GM23248 (cell line): ENCODE measurements around the gene OTOGL. TPM values are rescaled to one million over a fixed set of nuclear protein-coding genes. Genes with fewer than 3 reads are reported as not detected.

Experiments
- DNase-seq: peaks from one replicate; pipeline ENCODE4 v3.0.0-alpha.2; 2015
- H2AFZ ChIP-seq: fragments of 200-600 bp; sonication (generic); 2 replicates; pipeline ENCODE4 v1.6.1; 2016; ENCODE audit warnings: antibody characterized with exemption
- H3F3A ChIP-seq: fragments of 200-600 bp; sonication (generic); 2 replicates; pipeline ENCODE4 v1.6.1; 2016; ENCODE audit warnings: mild to moderate bottlenecking, antibody characterized with exemption, mixed run types; ENCODE audit not compliant: insufficient read depth
- H3K27ac ChIP-seq: fragments of 200-600 bp; sonication (generic); 2 replicates; pipeline ENCODE4 v1.5.1; 2016; ENCODE audit warnings: mild to moderate bottlenecking
- H3K27me3 ChIP-seq: fragments of 200-600 bp; sonication (generic); replicated peaks from 2 replicates; pipeline ENCODE4 v1.6.1; 2016; ENCODE audit warnings: mild to moderate bottlenecking; ENCODE audit not compliant: insufficient read depth
- H3K36me3 ChIP-seq: fragments of 200-600 bp; sonication (generic); 2 replicates; pipeline ENCODE4 v1.6.1; 2016; ENCODE audit warnings: low read depth, mild to moderate bottlenecking
- H3K4me1 ChIP-seq: fragments of 200-600 bp; sonication (generic); 2 replicates; pipeline ENCODE4 v1.6.1; 2016; ENCODE audit warnings: mild to moderate bottlenecking; ENCODE audit not compliant: insufficient read depth
- H3K4me2 ChIP-seq: fragments of 200-600 bp; sonication (generic); one replicate; pipeline ENCODE4 v1.6.1; 2016; ENCODE audit warnings: mild to moderate bottlenecking; ENCODE audit not compliant: unreplicated experiment
- H3K4me3 ChIP-seq: fragments of 200-600 bp; sonication (generic); 2 replicates; pipeline ENCODE4 v1.5.1; 2016; ENCODE audit warnings: mild to moderate bottlenecking
- H3K79me2 ChIP-seq: fragments of 200-600 bp; sonication (generic); 2 replicates; pipeline ENCODE4 v1.6.1; 2016; ENCODE audit warnings: mild to moderate bottlenecking; ENCODE audit not compliant: insufficient read depth
- H3K9ac ChIP-seq: fragments of 200-600 bp; sonication (generic); 2 replicates; pipeline ENCODE4 v1.6.1; 2016; ENCODE audit warnings: mild to moderate bottlenecking
- H3K9me2 ChIP-seq: fragments of 200-600 bp; sonication (generic); 2 replicates; pipeline ENCODE4 v1.6.1; 2016; ENCODE audit warnings: mixed run types, mild to moderate bottlenecking, moderate library complexity; ENCODE audit not compliant: insufficient read depth
- H3K9me3 ChIP-seq: fragments of 200-600 bp; sonication (generic); one replicate; pipeline ENCODE4 v1.6.1; 2017; ENCODE audit warnings: low read depth
- H4K20me1 ChIP-seq: fragments of 200-600 bp; sonication (generic); 2 replicates; pipeline ENCODE4 v1.6.0; 2016; ENCODE audit not compliant: insufficient read depth
- EZH2 ChIP-seq: fragments of 200-600 bp; sonication (generic); IDR thresholded peaks from 2 replicates; pipeline ENCODE4 v1.6.1; 2018; ENCODE audit warnings: antibody characterized with exemption, mild to moderate bottlenecking; ENCODE audit not compliant: insufficient read depth, poor library complexity, severe bottlenecking
- EZH2phosphoT487 ChIP-seq: fragments of 200-600 bp; sonication (generic); IDR thresholded peaks from 2 replicates; pipeline ENCODE4 v1.6.1; 2018; ENCODE audit warnings: antibody characterized with exemption, moderate library complexity, mild to moderate bottlenecking, low read depth; ENCODE audit not compliant: insufficient read depth
- WGBS, 2 experiments: methylation state at CpG; one replicate each; pipeline ENCODE4 v1.1.6; 2015 to 2017; ENCODE audit warnings: low lambda C conversion rate in 2 of 2, low coverage in 1 of 2; ENCODE audit errors: missing lambda C conversion rate in 2 of 2; 5-methylcytosine and 5-hydroxymethylcytosine counted together
- in situ Hi-C: fragments of 300-500 bp; cut with MboI; formaldehyde crosslinking; loops from 2 replicates; pipeline ENCODE4 v1.15.0; 2020
- polyA plus RNA-seq: library from polyadenylated mRNA; unstranded; fragments of >200 nt; fragmentation: Nextera tagmentation; extraction: Ambion mirVana; gene quantifications from 2 replicates; pipeline ENCODE4 v1.2.1, GENCODE V29; 2016
- total RNA-seq: library from RNA; depleted of rRNA; stranded (reverse); fragments of >200 nt; shearing (Covaris generic); gene quantifications from 2 replicates; pipeline ENCODE4 v1.2.3, GENCODE V29; 2014

OTOGL gene
- total and polyA plus RNA-seq, 2 experiments from 2014 or later, result under 0.01 to 0.09 TPM

DNA sequence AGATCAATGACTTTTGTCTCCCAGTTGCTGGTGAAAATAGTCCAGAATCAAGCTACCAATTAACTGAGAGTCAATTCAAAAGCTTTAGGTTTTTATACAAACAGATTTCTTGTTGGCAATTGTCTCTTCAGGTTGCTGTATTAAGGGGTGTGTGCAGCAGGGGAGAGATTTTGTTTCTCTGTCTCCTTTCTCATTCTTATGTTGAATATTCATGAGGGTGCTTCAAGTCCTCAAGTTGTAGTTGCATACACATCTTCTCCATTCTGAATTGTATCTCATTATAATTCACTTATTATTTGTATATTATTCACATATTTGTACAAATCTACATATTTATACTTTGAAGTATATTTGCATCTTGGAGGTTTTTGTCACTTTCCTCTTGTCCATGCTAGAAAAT lies 218.0 kb downstream of the OTOGL start:
- H3K27me3 ChIP-seq, result no peaks in the 10 kb centered on the region
- no peak overlapping the region for H3K4me2 ChIP-seq
- H3F3A ChIP-seq, result no peaks in the 10 kb centered on the region
- H2AFZ ChIP-seq, result no peak overlapping the region
- H4K20me1 ChIP-seq, result no peaks in the 10 kb centered on the region
- no peaks in the 10 kb centered on the region for H3K36me3 ChIP-seq
- in situ Hi-C loops, result no loop called here
- H3K9ac ChIP-seq, result no peak overlapping the region
- TF ChIP-seq EZH2 (no peak), EZH2phosphoT487 (no peak)
- H3K9me2 ChIP-seq, result no peaks in the 10 kb centered on the region
- no peak overlapping the region for H3K27ac ChIP-seq
- H3K9me3 ChIP-seq, result no peaks in the 10 kb centered on the region
- no peak overlapping the region for H3K4me3 ChIP-seq
- no peaks in the 10 kb centered on the region for H3K79me2 ChIP-seq
- peaks cover 8% of the 10 kb centered on the region for H3K4me1 ChIP-seq
- no peak for DNase-seq

DNA sequence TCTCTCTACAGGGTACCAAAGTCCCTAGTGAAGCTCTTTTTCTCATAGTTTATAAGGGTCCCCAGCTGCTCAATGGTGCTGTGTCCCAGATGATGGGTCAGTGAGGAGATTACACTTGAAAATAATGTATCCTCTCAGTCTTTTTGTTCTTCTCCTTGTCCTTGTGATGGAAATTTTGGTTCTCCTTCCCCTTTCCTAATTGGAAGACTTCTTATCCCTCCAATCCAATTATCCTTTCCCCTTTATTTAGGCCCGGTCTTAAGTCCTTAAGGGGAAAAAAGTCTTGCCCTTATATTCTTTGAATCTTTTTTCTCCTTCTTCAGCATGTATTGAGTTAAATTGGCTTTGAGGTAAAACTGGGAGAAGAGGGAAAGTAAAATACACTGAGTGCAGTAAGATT lies 218.6 kb downstream of the OTOGL start:
- Histone ChIP-seq H3K9ac (no peak overlapping the region), H4K20me1 (no peaks in the 10 kb centered on the region), H3K27ac (no peak overlapping the region), H3K9me2 (no peaks in the 10 kb centered on the region), H3K79me2 (no peaks in the 10 kb centered on the region), H2AFZ (no peak overlapping the region), H3K9me3 (no peaks in the 10 kb centered on the region), H3K4me1 (peaks cover 8% of the 10 kb centered on the region), H3K4me3 (no peak overlapping the region), H3F3A (no peaks in the 10 kb centered on the region), H3K4me2 (no peak overlapping the region), H3K36me3 (no peaks in the 10 kb centered on the region), H3K27me3 (no peaks in the 10 kb centered on the region)
- DNase-seq, result no peak
- in situ Hi-C loops, result no loop called here
- 0 to 5% methylated on average over 1 of the region's 1 CpG for WGBS, 2 experiments
- TF ChIP-seq EZH2 (no peak), EZH2phosphoT487 (no peak)

DNA sequence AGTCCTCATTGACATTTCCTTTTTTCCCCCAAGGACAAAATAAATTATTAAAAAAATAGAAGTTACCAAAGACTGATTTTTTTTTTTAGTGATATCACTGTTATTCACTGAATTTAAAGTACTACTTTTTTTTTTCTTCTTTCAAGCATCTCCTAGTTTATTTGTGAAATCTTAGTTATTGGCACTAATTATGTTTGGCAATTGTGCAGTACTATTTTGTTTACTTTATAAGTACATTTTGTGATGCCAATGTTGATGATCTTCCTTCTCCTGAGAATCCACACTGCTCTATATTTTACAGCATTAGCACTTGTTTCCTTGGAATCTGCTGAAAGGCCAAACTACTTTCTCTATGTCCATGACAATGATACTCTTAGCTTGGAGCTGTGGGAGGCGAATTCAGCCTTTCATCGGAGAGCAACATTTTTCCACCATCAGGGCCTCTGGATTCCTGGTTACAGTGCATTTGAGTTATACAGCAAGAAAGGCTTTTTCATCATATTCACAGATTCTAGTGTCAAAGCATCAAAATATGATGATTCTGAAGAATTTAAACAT lies 220.9 kb downstream of the OTOGL start:
- TF ChIP-seq EZH2, result no peak
- TF ChIP-seq EZH2phosphoT487, result no peak
- in situ Hi-C loops, result no loop called here
- WGBS, 2 experiments, result 61 to 63% methylated on average over 2 of the region's 2 CpGs

DNA sequence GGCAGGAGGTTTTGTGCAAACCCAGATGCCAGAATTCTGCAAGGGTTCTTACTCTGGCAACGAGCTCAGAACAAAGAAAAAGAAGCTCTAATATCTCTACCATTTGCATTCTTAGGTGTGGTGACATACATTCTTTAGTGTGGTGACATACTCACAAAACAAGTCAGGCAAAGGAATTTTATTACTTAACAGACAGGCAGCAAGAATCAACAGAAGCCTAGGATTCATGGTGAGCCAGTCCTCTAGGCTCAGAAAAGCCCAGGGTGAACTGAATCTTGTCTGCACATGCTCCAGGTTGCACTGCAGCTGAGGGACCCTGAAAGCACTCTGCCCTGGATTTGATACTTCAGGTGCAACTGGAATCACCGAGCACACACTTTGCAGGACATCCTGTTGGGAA lies 222.3 kb downstream of the OTOGL start:
- no peaks in the 10 kb centered on the region for H3K36me3 ChIP-seq
- WGBS, 2 experiments, result 63 to 70% methylated on average over 2 of the region's 2 CpGs
- H3F3A ChIP-seq, result no peaks in the 10 kb centered on the region
- TF ChIP-seq EZH2 (no peak), EZH2phosphoT487 (no peak)
- H3K4me2 ChIP-seq, result no peak overlapping the region
- in situ Hi-C loops, result no loop called here
- H3K79me2 ChIP-seq, result no peaks in the 10 kb centered on the region
- H3K4me3 ChIP-seq, result no peak overlapping the region
- H3K27me3 ChIP-seq, result no peaks in the 10 kb centered on the region
- H3K4me1 ChIP-seq, result peaks cover 8% of the 10 kb centered on the region
- H3K9me3 ChIP-seq, result no peaks in the 10 kb centered on the region
- no peaks in the 10 kb centered on the region for H3K9me2 ChIP-seq
- H4K20me1 ChIP-seq, result no peaks in the 10 kb centered on the region
- peak; percentile 62 for DNase-seq
- H3K9ac ChIP-seq, result no peak overlapping the region
- no peak overlapping the region for H3K27ac ChIP-seq
- H2AFZ ChIP-seq, result no peak overlapping the region

More for the DNA sequence above, 220.9 kb downstream of the OTOGL start:
- H3K4me2 ChIP-seq, result no peak overlapping the region
- H2AFZ ChIP-seq, result no peak overlapping the region
- H3K9ac ChIP-seq, result no peak overlapping the region
- H3K4me1 ChIP-seq, result peaks cover 8% of the 10 kb centered on the region
- H3F3A ChIP-seq, result no peaks in the 10 kb centered on the region
- DNase-seq, result no peak
- H3K27ac ChIP-seq, result no peak overlapping the region
- no peaks in the 10 kb centered on the region for H3K36me3 ChIP-seq
- H3K27me3 ChIP-seq, result no peaks in the 10 kb centered on the region
- H4K20me1 ChIP-seq, result no peaks in the 10 kb centered on the region
- H3K79me2 ChIP-seq, result no peaks in the 10 kb centered on the region
- no peak overlapping the region for H3K4me3 ChIP-seq
- no peaks in the 10 kb centered on the region for H3K9me3 ChIP-seq
- H3K9me2 ChIP-seq, result no peaks in the 10 kb centered on the region
